GM19468 (cell line): ENCODE data around the gene EXOC3.
A peak's percentile ranks its signal among the peaks of the same experiment; 100 is the strongest.
"Not testable (repeated sequence)": the region's sequence is repeated elsewhere in the genome, so short reads cannot be mapped to it uniquely, and the experiment has no call there.

Source experiments
- ATAC-seq: cut with Tn5 transposase; IDR thresholded peaks from one replicate; pipeline ENCODE4 v1.9.1; 2021; ENCODE audit warnings: mild to moderate bottlenecking, moderate library complexity, moderate number of reproducible peaks; ENCODE audit not compliant: unreplicated experiment; ENCODE audit errors: extremely low read depth

EXOC3 gene

GRCh38 chr5:442335-443238, at the start of gene EXOC3:
EXOC3 (plus strand) TSS chr5:443176; CDS start chr5:446206, 3,030 bp downstream.
- peak; percentile 58 for ATAC-seq

- ATAC-seq = no peak
These were observed 49.1 kb upstream of the EXOC3 start for GRCh38 chr5:393846-394275.

- no peak for ATAC-seq
These were observed 48.3 kb upstream of the EXOC3 start for GRCh38 chr5:394671-395155.

DNA sequence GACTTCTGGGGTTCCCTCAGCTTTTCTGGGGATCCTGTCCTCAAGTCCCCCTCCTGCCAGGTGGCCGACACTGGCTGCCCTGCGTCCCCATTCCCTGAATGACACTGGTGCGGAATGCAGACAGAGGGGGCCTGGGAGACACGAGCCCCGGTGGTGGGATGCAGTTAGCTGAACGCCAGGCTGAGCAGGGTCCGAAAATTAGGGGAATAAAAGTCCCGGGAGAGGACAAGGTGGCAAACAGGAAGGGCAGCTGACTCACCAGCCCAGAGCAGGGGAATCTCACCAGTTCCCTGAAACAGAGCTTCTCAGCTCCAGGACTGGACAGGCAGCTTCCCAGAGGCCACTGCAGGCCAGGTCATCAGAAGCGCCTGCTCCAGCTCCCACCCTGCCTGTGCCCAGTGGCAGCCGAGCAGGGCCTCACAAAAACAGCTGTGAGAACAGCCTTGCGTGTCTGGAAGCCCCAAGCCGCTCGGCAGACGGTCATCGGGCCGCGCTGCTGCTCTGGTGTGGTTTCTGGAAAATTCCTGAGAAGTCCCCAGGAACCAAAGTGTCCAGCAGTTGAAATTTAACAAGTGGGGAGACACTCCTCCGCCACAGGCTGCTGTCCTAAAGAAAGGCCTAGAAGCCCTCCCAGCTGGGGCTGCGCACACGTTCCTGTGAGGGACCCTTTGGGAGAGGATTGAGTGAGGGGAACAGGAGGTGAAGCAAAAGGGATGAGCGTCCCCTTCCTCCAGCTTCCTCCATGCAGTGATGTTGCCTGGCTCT, 47.6 kb upstream of the EXOC3 start:
- ATAC-seq = no peak

GRCh38 chr5:395921-396530, 47.0 kb upstream of the EXOC3 start:
- no peak for ATAC-seq

DNA sequence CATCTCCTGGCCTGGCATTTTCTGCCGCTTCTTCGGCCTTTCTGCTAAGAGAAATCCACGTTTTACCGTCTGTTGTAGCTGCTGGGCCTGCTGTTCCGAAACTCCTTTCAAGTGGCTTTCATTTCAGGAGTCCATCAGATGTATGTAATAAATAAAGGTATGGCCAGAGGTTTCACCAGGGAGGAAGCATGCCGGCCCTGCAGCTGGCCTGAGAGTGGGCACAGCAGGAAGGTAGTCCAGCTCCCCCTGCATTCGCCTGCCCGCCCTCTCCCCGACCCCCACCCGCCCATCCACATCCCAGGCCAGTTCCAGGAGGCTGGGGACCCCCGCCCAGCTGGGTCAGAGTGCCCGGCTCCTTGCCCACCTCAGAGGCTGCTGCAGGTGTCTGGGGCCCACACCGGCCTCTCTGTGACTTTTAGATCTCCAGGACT, 46.4 kb upstream of the EXOC3 start:
- ATAC-seq = no peak

DNA sequence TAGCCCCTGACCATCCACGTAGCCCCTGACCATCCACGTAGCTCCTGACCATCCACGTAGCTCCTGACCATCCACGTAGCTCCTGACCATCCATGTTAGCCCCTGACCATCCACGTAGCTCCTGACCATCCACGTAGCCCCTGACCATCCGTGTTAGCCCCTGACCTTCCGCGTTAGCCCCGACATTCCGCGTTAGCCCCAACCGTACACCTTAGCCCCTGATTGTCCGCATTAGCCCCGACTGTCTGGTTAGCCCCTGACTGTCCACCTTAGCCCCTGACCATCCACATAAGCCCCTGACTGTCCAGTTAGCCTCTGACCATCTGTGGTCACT, 44.9 kb upstream of the EXOC3 start:
- ATAC-seq = not testable (repeated sequence)

DNA sequence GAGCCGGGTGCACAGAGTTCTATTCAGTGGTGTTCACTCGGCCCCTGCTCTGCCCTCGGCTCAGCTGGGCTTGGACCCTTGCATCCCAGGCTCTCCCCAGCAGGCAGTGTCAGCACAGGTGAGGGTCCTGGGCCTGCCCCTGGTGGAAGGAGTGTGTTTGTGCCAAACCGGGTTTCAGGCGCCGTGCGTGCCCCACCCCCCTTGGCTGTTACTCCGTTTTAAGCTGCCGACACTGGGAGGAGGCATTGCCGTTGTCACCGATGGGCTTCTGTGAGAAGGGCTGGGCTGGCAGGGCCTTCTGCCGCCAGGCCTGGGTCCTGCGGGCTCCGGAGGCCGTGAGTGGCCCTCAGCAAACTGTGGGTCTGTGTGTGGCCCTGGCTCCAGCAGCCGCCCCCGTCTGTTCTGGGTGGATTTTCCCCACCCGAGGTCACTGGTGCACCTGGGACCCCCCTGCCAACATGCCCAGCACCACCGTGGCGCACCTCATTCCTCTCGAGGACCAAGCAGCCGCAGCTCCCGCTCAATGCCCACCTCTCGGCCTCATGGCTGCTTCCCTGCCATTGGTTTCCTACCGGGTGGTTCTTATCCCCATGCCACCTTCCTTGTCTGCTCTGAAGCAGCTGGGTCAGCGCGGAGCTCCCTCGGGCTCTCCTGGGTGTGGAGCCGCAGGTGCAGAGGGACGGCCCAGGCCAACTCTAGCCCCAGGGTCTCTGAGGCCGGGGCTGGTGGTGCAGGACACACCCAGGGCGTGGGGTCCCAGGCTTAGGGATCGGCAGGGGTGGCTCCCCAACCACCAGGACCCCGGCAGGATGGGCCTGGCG, 44.3 kb upstream of the EXOC3 start:
- no peak for ATAC-seq

DNA sequence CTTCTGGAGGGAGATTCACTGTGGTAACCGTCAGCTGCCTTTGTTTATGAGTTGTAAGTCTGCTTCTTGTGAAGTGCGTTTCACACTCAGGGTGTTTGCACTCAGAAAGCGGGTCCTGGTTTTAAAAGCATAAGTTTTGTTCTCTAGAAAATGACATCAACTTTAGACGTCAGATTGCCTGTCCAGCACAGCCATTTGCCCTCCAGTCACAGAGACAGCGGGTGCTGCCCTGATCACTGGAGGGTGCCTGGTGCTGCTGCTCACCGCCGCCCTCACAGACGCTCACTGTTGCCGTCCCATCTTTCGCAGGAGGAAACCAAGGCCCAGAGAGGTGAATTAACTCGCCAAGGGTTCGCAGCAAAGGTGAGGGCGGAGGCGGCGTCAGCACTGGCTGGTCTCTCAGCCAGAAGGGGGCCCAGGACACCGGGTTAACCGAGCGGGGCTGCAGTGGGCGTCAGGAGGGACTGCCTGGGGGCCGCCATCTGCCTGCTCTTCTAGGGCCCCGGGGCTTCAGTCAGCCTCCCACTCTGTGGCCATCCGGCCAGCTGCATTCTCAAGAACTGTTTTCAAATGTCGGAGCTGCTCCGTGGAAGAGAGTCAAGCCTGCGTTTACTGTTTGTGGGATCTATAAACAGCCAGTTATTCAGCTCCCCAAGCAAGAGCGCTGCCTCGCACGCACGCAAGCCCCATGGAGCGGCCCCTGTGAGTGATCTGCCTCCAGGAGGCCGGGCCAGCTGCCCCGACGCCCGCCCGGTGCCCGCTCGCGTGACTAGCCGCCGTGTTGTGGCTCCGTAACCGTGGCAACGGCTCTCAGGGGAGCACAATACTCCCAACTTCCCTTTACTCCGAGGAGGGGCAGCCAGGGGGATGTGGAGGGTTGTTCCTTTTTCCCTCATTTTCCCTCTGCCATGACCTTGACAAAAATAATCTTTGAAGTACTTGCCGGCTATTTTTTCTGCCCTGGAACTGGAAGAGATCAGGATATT, 43.4 kb upstream of the EXOC3 start:
- peak; percentile 86 for ATAC-seq

DNA sequence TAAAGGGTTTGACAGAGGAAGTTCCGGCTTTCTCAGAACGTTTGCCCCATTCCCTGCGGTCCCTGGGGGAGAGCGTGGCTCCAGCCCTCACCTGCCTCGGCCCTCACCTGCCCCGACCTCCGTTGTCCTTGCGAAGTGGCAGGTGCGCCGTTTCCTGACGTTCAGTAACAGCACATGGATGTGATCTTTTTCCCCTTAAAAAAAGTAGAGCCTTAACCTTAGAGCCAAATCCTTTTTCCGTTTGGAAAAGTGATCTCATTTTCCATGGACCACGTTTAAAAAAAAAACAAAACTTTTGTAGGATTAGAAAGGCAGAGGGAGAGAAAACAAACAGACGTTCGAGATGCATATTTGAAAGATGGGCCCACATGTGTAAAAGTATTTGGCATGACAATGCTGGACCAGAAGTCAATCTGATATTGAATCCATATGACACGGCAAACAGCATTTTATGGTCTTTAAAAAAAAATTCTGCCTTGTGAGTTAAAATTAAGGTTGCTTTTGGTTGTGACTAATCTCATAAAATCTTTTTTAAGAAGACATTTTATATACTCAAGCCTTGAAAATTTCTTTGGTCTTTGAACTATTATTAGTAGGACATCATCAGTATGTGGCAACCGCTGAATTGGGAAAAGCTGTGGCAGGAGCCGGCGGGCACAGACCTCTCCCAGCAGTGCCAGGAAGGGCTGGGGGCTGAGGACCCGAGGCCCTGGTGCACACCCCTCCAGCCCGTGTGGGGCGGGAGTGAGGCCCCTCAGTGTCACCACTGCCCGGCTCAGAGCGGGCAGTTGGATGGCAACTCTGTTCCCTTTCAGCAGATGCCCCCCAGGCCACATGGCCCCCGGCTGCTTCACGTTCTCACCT, 42.5 kb upstream of the EXOC3 start:
- ATAC-seq = no peak

GRCh38 chr5:401146-402034, 41.6 kb upstream of the EXOC3 start:
- no peak for ATAC-seq

GRCh38 chr5:402219-402614, 40.8 kb upstream of the EXOC3 start:
- ATAC-seq = not testable (repeated sequence)

DNA sequence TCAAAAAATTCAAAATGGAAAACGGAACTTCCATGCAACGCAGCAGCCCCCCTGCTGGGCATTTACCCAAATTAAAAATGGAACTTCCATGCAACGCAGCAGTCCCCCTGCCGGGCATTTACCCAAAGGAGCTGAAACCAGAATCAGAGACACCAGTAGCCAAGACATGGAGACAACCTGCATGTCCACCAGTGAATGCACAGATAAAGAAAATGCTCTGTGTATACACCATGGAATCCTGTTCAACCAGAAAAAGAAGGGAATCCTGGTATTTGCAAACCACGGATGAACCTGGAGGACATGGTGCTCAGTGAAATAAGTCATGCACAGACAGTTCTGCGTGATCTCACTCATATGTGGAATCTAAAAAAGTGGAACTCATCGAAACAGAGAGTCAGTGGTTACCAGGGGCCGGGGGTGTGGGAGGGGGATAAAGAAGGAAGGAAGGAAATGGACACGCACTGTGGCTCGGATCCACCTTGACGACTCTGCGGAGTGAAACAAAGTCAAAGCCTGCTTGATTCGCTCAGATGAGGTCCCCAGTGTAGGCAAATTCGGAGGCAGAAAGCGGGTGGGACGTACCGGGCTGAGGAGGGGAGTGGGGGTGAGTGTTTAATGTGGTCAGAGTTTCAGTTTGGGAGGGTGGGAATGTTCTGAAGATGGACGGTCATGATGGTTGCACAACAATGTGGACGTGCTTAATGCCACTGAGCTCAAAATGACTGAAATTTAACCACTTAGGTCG, 40.2 kb upstream of the EXOC3 start:
- ATAC-seq = no peak

- no peak for ATAC-seq
These were observed 39.0 kb upstream of the EXOC3 start for GRCh38 chr5:403995-404394.

GRCh38 chr5:404666-405241, 38.2 kb upstream of the EXOC3 start:
- ATAC-seq = no peak

GRCh38 chr5:405421-405820, 37.6 kb upstream of the EXOC3 start:
- ATAC-seq = no peak
